DND-41 (cell line): ENCODE results near the gene MBD6.

ENCODE experiments used
- ATAC-seq: fragments of 200-7000 bp; cut with Tn5 transposase; 3 replicates; pipeline ENCODE4 v1.9.1; 2021; ENCODE audit warnings: low read depth; ENCODE audit not compliant: insufficient read depth
- DNase-seq: peaks from one replicate; pipeline ENCODE4 v3.0.0-alpha.2; 2020
- H2AFZ ChIP-seq: 2 replicates; pipeline ENCODE4 v1.6.0; 2012; ENCODE audit warnings: low read depth, low read length
- H3K27ac ChIP-seq: 2 replicates; pipeline ENCODE4 v1.5.1; 2012; ENCODE audit warnings: low read length, inconsistent platforms
- H3K27me3 ChIP-seq: fragments of 200-600 bp; sonication (generic); 2 replicates; pipeline ENCODE4 v1.6.0; 2012; ENCODE audit warnings: low read length, mild to moderate bottlenecking, inconsistent platforms; ENCODE audit not compliant: insufficient read depth, poor library complexity
- H3K36me3 ChIP-seq: 2 replicates; pipeline ENCODE4 v1.5.1; 2012; ENCODE audit warnings: low read length, inconsistent platforms; ENCODE audit not compliant: insufficient read depth
- H3K4me1 ChIP-seq: 2 replicates; pipeline ENCODE4 v1.5.1; 2012; ENCODE audit warnings: mild to moderate bottlenecking, low read length; ENCODE audit not compliant: insufficient read depth
- H3K4me2 ChIP-seq: 2 replicates; pipeline ENCODE4 v1.6.0; 2012; ENCODE audit warnings: mild to moderate bottlenecking, moderate library complexity, low read length, inconsistent platforms; ENCODE audit not compliant: insufficient read depth
- H3K4me3 ChIP-seq, 2 experiments: fragments of 200-600 bp in 1 of 2; shearing (Covaris generic) in 1 of 2; 2 replicates each; pipeline ENCODE4 v1.5.1; 2012 to 2016; ENCODE audit warnings: inconsistent platforms in 2 of 2, low read length in 2 of 2, mild to moderate bottlenecking in 2 of 2, low read depth in 1 of 2, moderate library complexity in 1 of 2
- H3K79me2 ChIP-seq: 2 replicates; pipeline ENCODE4 v1.6.0; 2012; ENCODE audit warnings: low read length, inconsistent platforms; ENCODE audit not compliant: insufficient read depth
- H3K9ac ChIP-seq: 2 replicates; pipeline ENCODE4 v1.6.0; 2012; ENCODE audit warnings: low read depth, mild to moderate bottlenecking, inconsistent platforms, low read length, moderate library complexity
- H3K9me3 ChIP-seq: 2 replicates; pipeline ENCODE4 v1.5.1; 2012; ENCODE audit warnings: low read length, moderate library complexity, mild to moderate bottlenecking, inconsistent platforms; ENCODE audit not compliant: insufficient read depth, severe bottlenecking
- H4K20me1 ChIP-seq: 2 replicates; pipeline ENCODE4 v1.6.0; 2012; ENCODE audit warnings: low read length; ENCODE audit not compliant: insufficient read depth
- CTCF ChIP-seq: IDR thresholded peaks from 2 replicates; pipeline ENCODE4 v1.5.1; 2012; ENCODE audit warnings: borderline replicate concordance, low read length, moderate library complexity, mild to moderate bottlenecking; ENCODE audit not compliant: poor library complexity, severe bottlenecking; ENCODE audit errors: extremely low read depth
- EZH2 ChIP-seq: IDR thresholded peaks from 3 replicates; pipeline ENCODE4 v1.6.1; 2012; ENCODE audit warnings: borderline replicate concordance, low read depth, mild to moderate bottlenecking, moderate library complexity, low read length, inconsistent platforms; ENCODE audit not compliant: severe bottlenecking

The MBD6 gene

GRCh38 chr12:57474430-57474829 is 48.2 kb upstream of the MBD6 start:
- H3K27me3 ChIP-seq, result no peaks in the 10 kb centered on the region
- H3K36me3 ChIP-seq, result peaks cover 16% of the 10 kb centered on the region
- no peak overlapping the region for H3K4me3 ChIP-seq
- no peaks in the 10 kb centered on the region for H3K9me3 ChIP-seq
- ATAC-seq (no peak), DNase-seq (no peak)
- peaks cover 31% of the 10 kb centered on the region for H3K4me1 ChIP-seq
- H4K20me1 ChIP-seq, result no peaks in the 10 kb centered on the region
- TF ChIP-seq EZH2, result no peak
- no peak for TF ChIP-seq CTCF
- H3K79me2 ChIP-seq, result peaks cover 14% of the 10 kb centered on the region
- no peak overlapping the region for H3K27ac ChIP-seq
- H3K9ac ChIP-seq, result no peak overlapping the region
- H3K4me2 ChIP-seq, result no peak overlapping the region
- H2AFZ ChIP-seq, result no peak overlapping the region

- Histone ChIP-seq H3K4me1 (peaks cover 31% of the 10 kb centered on the region), H3K4me3 (no peak overlapping the region), H2AFZ (no peak overlapping the region), H3K4me2 (no peak overlapping the region), H3K9me3 (no peaks in the 10 kb centered on the region), H4K20me1 (no peaks in the 10 kb centered on the region), H3K27ac (no peak overlapping the region), H3K9ac (no peak overlapping the region), H3K36me3 (peaks cover 15% of the 10 kb centered on the region), H3K79me2 (peaks cover 14% of the 10 kb centered on the region), H3K27me3 (no peaks in the 10 kb centered on the region)
- TF ChIP-seq CTCF (no peak), EZH2 (no peak)
- DNase-seq (no peak), ATAC-seq (no peak)
Observed at GRCh38 chr12:57474862-57475261, 47.8 kb upstream of the MBD6 start.

GRCh38 chr12:57475271-57476161 is 47.1 kb upstream of the MBD6 start:
- Histone ChIP-seq H3K27ac (no peak overlapping the region), H3K79me2 (peaks cover 14% of the 10 kb centered on the region), H3K9ac (no peak overlapping the region; the same call in 1 of the 2 replicates), H3K4me1 (peaks cover 31% of the 10 kb centered on the region), H3K36me3 (peaks cover 15% of the 10 kb centered on the region), H4K20me1 (no peaks in the 10 kb centered on the region), H3K27me3 (no peaks in the 10 kb centered on the region), H3K9me3 (no peaks in the 10 kb centered on the region), H2AFZ (no peak overlapping the region), H3K4me2 (peak overlapping the region; percentile 90), H3K4me3 (no peak overlapping the region)
- ATAC-seq (no peak), DNase-seq (no peak)
- TF ChIP-seq CTCF (no peak), EZH2 (no peak)
